Stimulated activated naive B cell treated with anti-CD40 and anti-IgM and Interleukin-4, amounts not matched to agents 10 μg/mL and 1 μg/mL and 100 μg/mL, for 72 hours (primary cell): Measurements from ENCODE around the gene CLDN24.

ENCODE experiments used
- ATAC-seq, 2 donors: fragments of 150-1000 bp; cut with Tn5 transposase; replicated peaks; 2 replicates each; pipeline ENCODE4 v1.10.0; 2021; ENCODE audit warnings: moderate library complexity in 1 of 2
- DNase-seq: peaks from one replicate; pipeline ENCODE4 v3.0.0; 2021
- H3K27ac Mint-ChIP-seq: one replicate; pipeline ENCODE4 v1.8.0; 2022; ENCODE audit warnings: mild to moderate bottlenecking, mixed read lengths
- H3K27me3 Mint-ChIP-seq, 2 donors: one replicate each; pipeline ENCODE4 v1.8.0; 2022; ENCODE audit warnings: mixed read lengths in 2 of 2
- H3K36me3 Mint-ChIP-seq, 2 donors: one replicate each; pipeline ENCODE4 v1.8.0; 2022; ENCODE audit warnings: mixed read lengths in 2 of 2, mild to moderate bottlenecking in 1 of 2
- H3K4me1 Mint-ChIP-seq, 2 donors: one replicate each; pipeline ENCODE4 v1.8.0; 2022; ENCODE audit warnings: mixed read lengths in 2 of 2, mild to moderate bottlenecking in 1 of 2
- H3K4me3 Mint-ChIP-seq, 2 donors: one replicate each; pipeline ENCODE4 v1.8.0; 2022; ENCODE audit warnings: mild to moderate bottlenecking in 2 of 2, mixed read lengths in 2 of 2, moderate library complexity in 1 of 2
- H3K9me3 Mint-ChIP-seq, 2 donors: one replicate each; pipeline ENCODE4 v1.8.0; 2022; ENCODE audit warnings: mixed read lengths in 2 of 2, mild to moderate bottlenecking in 1 of 2

CLDN24 gene

GRCh38 chr4:183321516-183321915, 710 bp downstream of the CLDN24 start:
- ATAC-seq (no peak), DNase-seq (no peak)
- Mint-ChIP-seq H3K4me3 (no peak overlapping the region), H3K36me3 (no peaks in the 10 kb centered on the region), H3K27ac (no peak overlapping the region), H3K9me3 (peaks cover 4 to 5% of the 10 kb centered on the region in 2 donors), H3K4me1 (no peaks in the 10 kb centered on the region), H3K27me3 (peaks cover 5 to 6% of the 10 kb centered on the region in 2 donors)

DNA sequence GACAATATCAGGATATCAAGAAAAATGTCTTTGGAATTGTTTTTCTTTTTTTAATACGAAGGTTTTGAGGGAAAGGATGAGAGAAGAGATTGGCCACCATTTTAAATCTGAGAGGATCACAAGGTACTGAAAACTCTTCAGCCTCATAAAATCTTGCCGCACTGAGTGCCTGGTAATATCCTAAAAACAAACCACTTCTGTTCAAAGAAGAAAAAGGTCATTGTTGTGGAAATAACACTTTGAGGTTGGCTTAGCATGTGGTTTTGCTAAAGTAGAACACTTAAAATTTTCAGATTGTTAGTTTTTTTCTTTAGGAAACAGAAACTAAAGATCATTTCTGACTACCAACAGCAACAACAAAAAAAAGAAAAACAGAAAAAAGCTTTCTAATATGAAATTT, 1.1 kb downstream of the CLDN24 start:
- Mint-ChIP-seq H3K9me3 (peaks cover 0 to 1% of the 10 kb centered on the region in 2 donors), H3K27me3 (peaks cover under 1 to 6% of the 10 kb centered on the region in 2 donors), H3K4me3 (no peak overlapping the region), H3K4me1 (no peaks in the 10 kb centered on the region), H3K27ac (no peak overlapping the region), H3K36me3 (no peaks in the 10 kb centered on the region)
- DNase-seq = no peak
- ATAC-seq = no peak

DNA sequence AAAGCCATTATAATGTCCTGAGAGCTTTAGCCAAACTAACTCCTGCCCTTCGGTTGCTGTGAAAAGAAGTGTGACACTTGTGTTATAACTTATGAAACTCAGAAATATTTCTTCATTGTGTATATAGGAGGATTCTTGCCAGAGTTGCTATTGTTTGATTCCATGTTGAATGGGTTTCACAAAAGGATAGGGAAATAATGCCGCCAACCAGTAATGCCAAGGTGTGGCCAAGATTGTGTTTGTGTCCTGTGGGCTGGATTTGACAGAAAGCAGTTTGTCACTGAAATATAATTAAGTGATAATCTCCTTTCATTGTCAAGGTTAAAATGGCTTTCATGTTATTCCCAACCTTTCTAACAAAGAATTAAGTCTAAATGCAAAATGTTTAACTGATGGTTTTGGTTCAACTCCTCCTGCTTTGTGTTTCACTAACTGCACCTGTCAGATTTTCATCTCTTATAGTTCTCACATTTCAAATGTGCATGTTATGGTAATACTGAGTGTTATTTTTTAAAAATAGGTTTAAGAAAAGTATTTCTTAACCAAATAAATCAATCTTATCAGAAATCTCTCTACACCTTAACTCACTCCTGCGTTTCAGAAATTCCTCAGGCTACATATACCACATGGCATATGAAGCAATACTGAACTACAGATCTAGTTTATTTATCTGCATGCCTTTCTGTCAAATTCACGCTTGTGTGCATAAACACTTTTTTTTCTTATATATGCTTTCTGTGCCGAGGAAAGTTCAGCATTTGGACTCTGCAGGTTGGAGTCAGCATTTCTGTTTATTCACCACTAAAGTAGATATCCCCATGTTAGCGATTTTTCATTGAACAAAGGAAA, 1.8 kb downstream of the CLDN24 start, which contains the start of gene CLDN22:
Gene CLDN22, minus strand, starts transcription at position 66 of the 849 bp plus-strand sequence. Its CDS starts 58 bp downstream, at position 8.
- Mint-ChIP-seq H3K4me1 (no peaks in the 10 kb centered on the region), H3K9me3 (no peaks in the 10 kb centered on the region), H3K27me3 (peaks cover 0 to 6% of the 10 kb centered on the region in 2 donors), H3K36me3 (no peaks in the 10 kb centered on the region), H3K27ac (no peak within 1 kb of the TSS), H3K4me3 (no peak within 1 kb of the TSS)
- DNase-seq (no peak), ATAC-seq (no peak)

DNA sequence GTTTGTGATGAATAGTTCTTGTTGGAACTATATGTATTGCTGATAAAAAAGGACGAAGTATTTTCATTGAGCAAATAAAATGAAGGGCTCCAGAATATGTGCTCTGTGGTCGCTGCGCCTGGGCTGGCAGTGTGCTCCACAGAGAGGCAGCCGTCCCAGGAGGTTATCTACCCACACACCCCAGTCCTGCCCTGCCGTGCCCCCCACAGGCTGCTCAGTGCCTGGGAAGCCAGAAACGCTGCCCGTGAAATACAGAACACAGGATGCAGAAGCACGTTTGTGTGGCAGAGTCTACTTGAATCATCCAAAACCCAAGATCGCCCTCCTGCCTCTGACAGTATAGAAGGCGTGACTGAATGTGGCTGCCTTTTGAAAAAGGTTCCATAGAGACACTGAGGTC, 3.6 kb downstream of the CLDN24 start:
- H3K4me3 Mint-ChIP-seq = no peak overlapping the region
- ATAC-seq = no peak
- H3K27ac Mint-ChIP-seq = no peak overlapping the region
- no peak for DNase-seq
- no peaks in the 10 kb centered on the region for H3K9me3 Mint-ChIP-seq
- no peaks in the 10 kb centered on the region for H3K36me3 Mint-ChIP-seq
- no peaks in the 10 kb centered on the region for H3K4me1 Mint-ChIP-seq
- peaks cover 3 to 13% of the 10 kb centered on the region in 2 donors for H3K27me3 Mint-ChIP-seq

DNA sequence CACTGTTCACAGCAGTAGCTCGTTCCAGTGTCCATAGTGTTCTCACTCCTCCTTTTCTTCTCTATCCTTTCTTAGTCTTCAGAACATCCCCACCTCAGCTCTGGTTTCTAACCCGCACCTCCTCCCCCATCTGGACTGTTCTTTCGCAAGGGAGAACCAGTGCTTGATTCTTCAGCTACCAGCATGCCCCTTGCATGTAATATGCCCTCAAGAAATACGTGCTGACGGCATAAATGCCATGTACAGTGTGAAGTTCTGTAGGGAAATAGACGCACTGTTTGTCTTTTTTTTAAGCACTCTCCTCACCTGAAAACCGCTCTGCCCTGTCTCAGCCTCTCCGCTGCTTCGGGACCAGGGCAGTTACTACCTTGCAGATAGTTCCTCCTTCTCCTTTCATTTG, 7.4 kb downstream of the CLDN24 start:
- Mint-ChIP-seq H3K36me3 (no peaks in the 10 kb centered on the region), H3K27me3 (peaks cover 15 to 27% of the 10 kb centered on the region in 2 donors), H3K9me3 (no peaks in the 10 kb centered on the region), H3K4me1 (no peaks in the 10 kb centered on the region), H3K27ac (no peak overlapping the region), H3K4me3 (no peak overlapping the region)
- DNase-seq (no peak), ATAC-seq (no peak)

DNA sequence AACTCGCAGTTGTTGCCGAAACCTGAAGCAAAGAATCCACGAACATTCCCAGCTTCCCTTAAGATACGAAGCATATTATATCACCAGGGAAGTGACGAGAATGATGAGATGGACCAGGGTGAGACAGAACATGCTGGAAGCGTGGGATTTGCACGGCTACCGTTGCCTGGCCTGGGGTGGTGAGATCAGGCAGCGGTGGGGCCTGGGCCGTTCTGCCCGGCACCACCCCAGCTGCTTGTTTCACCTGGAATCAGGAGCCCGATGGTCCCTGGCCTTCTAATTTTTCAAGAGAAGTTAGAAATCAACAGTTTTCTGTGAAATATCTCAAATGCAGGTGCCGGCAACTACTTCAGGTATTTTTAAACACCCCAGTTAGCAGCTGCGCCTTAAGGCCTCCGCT, 7.9 kb downstream of the CLDN24 start:
- H3K9me3 Mint-ChIP-seq = no peaks in the 10 kb centered on the region
- H3K4me3 Mint-ChIP-seq = no peak overlapping the region
- DNase-seq (no peak), ATAC-seq (no peak)
- no peaks in the 10 kb centered on the region for H3K4me1 Mint-ChIP-seq
- H3K27me3 Mint-ChIP-seq = peaks cover 17 to 26% of the 10 kb centered on the region in 2 donors
- no peaks in the 10 kb centered on the region for H3K36me3 Mint-ChIP-seq
- no peak overlapping the region for H3K27ac Mint-ChIP-seq

DNA sequence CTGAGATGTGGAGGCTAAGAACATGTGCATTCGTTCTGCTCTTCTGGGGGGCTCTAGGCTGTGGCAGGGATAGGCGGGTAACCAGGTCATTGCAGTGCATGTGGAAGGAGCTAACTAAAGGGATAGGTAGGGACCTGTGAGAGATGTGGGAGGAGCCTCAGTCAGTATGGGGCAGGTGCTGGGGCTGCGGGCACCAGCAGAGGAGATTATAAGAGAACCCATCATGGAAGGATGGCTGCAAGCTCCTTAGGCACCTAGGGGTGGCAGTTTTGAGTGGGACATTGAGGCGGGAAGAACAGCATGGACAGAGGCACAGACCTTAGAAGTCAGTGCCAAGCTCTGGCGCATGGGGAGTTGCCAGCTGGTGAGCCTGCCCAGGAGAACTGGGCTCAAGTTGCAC, 9.4 kb downstream of the CLDN24 start:
- Mint-ChIP-seq H3K27ac (no peak overlapping the region), H3K9me3 (no peaks in the 10 kb centered on the region), H3K27me3 (peaks cover 17 to 24% of the 10 kb centered on the region in 2 donors), H3K4me1 (no peaks in the 10 kb centered on the region), H3K4me3 (no peak overlapping the region), H3K36me3 (no peaks in the 10 kb centered on the region)
- DNase-seq (no peak), ATAC-seq (no peak)

DNA sequence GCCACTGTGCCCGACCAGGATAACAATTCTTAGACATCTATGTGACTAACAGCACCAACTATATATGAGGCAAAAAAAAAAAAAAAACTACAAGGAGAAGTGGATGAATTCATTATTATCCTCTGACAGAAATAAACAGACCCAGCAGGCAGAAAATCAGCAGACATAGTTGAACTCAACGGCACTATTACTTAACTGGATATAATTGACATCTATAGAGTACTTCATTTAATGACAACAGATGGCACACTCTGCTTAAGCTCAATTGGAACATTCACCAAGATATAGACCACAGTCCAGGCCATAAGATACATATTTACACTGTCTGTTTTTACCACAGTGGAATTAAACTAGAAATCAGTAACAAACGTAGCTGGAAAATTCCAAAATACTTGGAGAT, 15.4 kb downstream of the CLDN24 start:
- H3K27me3 Mint-ChIP-seq = peaks cover 3 to 13% of the 10 kb centered on the region in 2 donors
- H3K27ac Mint-ChIP-seq = no peak overlapping the region
- H3K4me1 Mint-ChIP-seq = no peaks in the 10 kb centered on the region
- no peaks in the 10 kb centered on the region for H3K36me3 Mint-ChIP-seq
- no peaks in the 10 kb centered on the region for H3K9me3 Mint-ChIP-seq
- no peak overlapping the region for H3K4me3 Mint-ChIP-seq
- ATAC-seq (no peak), DNase-seq (no peak)

- DNase-seq (no peak), ATAC-seq (no peak)
- Mint-ChIP-seq H3K27me3 (peaks cover 2 to 10% of the 10 kb centered on the region in 2 donors), H3K4me1 (no peaks in the 10 kb centered on the region), H3K36me3 (no peaks in the 10 kb centered on the region), H3K27ac (no peak overlapping the region), H3K4me3 (no peak overlapping the region), H3K9me3 (no peaks in the 10 kb centered on the region)
Observed at GRCh38 chr4:183304538-183304937, 17.7 kb downstream of the CLDN24 start.

DNA sequence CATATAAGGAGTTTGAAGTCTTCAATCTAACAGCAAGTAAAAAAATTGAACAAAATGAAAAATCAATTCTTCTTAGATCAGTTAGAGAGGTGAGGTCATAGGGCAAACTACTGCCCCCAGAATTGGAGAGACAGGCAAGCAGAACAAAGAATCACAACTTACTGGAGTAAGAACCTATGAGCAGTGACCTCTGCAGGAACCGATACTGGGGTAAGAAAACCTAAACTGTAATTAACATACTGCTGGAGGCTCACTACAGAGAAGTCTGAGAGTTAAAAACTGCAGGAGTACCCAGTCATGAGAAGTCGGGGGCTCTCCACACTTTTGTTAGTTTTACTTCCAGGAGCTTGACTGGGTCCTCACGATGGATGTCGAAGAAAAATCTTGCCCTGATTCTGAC, 18.2 kb downstream of the CLDN24 start:
- Mint-ChIP-seq H3K36me3 (no peaks in the 10 kb centered on the region), H3K4me1 (no peaks in the 10 kb centered on the region), H3K9me3 (no peaks in the 10 kb centered on the region), H3K4me3 (no peak overlapping the region), H3K27me3 (peaks cover 4 to 13% of the 10 kb centered on the region in 2 donors), H3K27ac (no peak overlapping the region)
- DNase-seq (no peak), ATAC-seq (peak in 1 of 2 donors; percentile 38)

DNA sequence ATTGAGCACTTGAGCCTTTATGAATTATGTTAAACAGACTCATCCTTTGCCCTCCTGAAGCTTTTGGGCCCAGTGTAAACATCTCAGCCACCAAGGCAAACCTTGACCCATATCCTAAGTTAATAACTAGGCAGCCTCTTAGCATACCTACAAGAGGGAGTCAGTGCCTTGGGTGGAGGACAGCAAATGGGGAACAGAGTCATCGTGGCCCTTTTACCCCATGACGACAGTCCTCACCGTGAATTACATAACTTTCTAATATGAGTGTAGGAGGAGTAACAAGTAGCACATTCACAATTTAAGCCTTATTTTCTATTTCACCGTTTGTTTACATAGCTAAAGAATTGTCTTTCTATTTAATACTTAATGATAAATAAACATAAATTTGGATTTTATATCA, 18.9 kb downstream of the CLDN24 start:
- ATAC-seq = no peak
- H3K4me3 Mint-ChIP-seq = no peak overlapping the region
- no peak for DNase-seq
- no peaks in the 10 kb centered on the region for H3K9me3 Mint-ChIP-seq
- H3K4me1 Mint-ChIP-seq = no peaks in the 10 kb centered on the region
- H3K27ac Mint-ChIP-seq = no peak overlapping the region
- peaks cover 4 to 13% of the 10 kb centered on the region in 2 donors for H3K27me3 Mint-ChIP-seq
- no peaks in the 10 kb centered on the region for H3K36me3 Mint-ChIP-seq

GRCh38 chr4:183300655-183301054, 21.6 kb downstream of the CLDN24 start:
- ATAC-seq = no peak
- DNase-seq = no peak
- peaks cover 0 to 1% of the 10 kb centered on the region in 2 donors for H3K9me3 Mint-ChIP-seq
- no peak overlapping the region for H3K27ac Mint-ChIP-seq
- peaks cover 4 to 8% of the 10 kb centered on the region in 2 donors for H3K4me1 Mint-ChIP-seq
- H3K36me3 Mint-ChIP-seq = no peaks in the 10 kb centered on the region
- no peak overlapping the region for H3K4me3 Mint-ChIP-seq
- peaks cover 4 to 13% of the 10 kb centered on the region in 2 donors for H3K27me3 Mint-ChIP-seq

DNA sequence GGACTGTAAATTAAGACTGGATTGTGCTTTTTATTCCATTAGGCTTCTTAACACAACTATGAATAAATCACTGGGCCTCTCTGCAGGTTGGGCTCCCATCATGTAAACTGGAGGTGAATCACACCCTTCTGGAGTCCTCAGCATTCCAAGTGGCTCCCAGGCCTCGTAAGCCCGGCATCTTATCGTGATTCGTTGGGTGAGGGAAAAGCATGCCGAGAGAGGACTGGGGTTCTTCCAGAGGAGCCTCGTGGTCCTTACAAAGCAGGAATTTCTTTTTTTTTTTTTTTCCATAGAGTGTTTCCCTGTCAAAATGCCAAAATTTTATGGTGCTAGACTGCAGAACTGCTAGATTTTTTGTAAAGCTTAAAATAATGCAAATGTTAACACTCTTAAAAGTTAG, 22.2 kb downstream of the CLDN24 start:
- Mint-ChIP-seq H3K4me1 (peaks cover 4 to 8% of the 10 kb centered on the region in 2 donors), H3K4me3 (no peak overlapping the region), H3K27ac (no peak overlapping the region), H3K9me3 (peaks cover 0 to 1% of the 10 kb centered on the region in 2 donors), H3K27me3 (peaks cover 4 to 11% of the 10 kb centered on the region in 2 donors), H3K36me3 (no peaks in the 10 kb centered on the region)
- DNase-seq = no peak
- no peak for ATAC-seq

- Mint-ChIP-seq H3K4me1 (peaks cover 4 to 8% of the 10 kb centered on the region in 2 donors), H3K36me3 (no peaks in the 10 kb centered on the region), H3K27me3 (peaks cover 4 to 6% of the 10 kb centered on the region in 2 donors), H3K9me3 (peaks cover 0 to 1% of the 10 kb centered on the region in 2 donors), H3K27ac (no peak overlapping the region), H3K4me3 (no peak overlapping the region)
- ATAC-seq = no peak
- DNase-seq = no peak
Observed at GRCh38 chr4:183299464-183299863, 22.8 kb downstream of the CLDN24 start.

DNA sequence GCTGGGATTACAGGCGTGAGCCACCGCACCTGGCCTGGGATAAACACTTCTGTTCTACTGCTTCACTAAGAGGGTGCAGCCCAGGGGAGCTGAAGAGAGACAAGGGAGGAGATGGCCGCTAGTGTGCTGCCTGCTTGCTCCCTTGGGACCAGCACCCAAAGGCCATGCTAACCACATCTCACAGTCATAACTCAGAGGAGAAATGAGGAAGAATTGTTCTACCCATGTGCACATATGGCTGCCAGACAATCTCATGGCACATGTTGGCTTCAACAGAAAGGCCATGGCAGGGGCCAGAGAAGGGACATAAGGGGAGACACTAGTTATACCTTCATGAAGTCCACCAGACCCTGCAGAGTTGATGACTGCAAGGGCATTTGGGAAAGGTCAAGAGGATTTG, 24.6 kb downstream of the CLDN24 start:
- ATAC-seq (peak; percentile 100), DNase-seq (peak; percentile 53)
- Mint-ChIP-seq H3K27ac (no peak overlapping the region), H3K27me3 (peaks cover 4 to 6% of the 10 kb centered on the region in 2 donors), H3K9me3 (peaks cover 0 to 1% of the 10 kb centered on the region in 2 donors), H3K36me3 (no peaks in the 10 kb centered on the region), H3K4me3 (no peak overlapping the region), H3K4me1 (peaks cover 4 to 8% of the 10 kb centered on the region in 2 donors)
